ENCODE results near the gene FSIP2.

GRCh38 chr2:185700883-185701282 lies 37.7 kb upstream of the FSIP2 start:
- TF ChIP-seq POLR2AphosphoS5 (IDR thresholded peaks at IDR 0.05; ENCODE audit: low read depth, low read length): no peak
- TF ChIP-seq, protein P1, sequence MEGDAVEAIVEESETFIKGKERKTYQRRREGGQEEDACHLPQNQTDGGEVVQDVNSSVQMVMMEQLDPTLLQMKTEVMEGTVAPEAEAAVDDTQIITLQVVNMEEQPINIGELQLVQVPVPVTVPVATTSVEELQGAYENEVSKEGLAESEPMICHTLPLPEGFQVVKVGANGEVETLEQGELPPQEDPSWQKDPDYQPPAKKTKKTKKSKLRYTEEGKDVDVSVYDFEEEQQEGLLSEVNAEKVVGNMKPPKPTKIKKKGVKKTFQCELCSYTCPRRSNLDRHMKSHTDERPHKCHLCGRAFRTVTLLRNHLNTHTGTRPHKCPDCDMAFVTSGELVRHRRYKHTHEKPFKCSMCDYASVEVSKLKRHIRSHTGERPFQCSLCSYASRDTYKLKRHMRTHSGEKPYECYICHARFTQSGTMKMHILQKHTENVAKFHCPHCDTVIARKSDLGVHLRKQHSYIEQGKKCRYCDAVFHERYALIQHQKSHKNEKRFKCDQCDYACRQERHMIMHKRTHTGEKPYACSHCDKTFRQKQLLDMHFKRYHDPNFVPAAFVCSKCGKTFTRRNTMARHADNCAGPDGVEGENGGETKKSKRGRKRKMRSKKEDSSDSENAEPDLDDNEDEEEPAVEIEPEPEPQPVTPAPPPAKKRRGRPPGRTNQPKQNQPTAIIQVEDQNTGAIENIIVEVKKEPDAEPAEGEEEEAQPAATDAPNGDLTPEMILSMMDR (CRISPR knock-in tag; IDR thresholded peaks at IDR 0.05): no peak
- no peak for TF ChIP-seq CEBPB (IDR thresholded peaks at IDR 0.05; ENCODE audit: borderline replicate concordance, low read depth, low read length)
- no peak for TF ChIP-seq RFX5 (IDR thresholded peaks at IDR 0.05; ENCODE audit: low read depth, low read length)
- no peak for TF ChIP-seq RAD51 (IDR thresholded peaks at IDR 0.05; ENCODE audit: borderline replicate concordance)
- no peak for TF ChIP-seq CBX2 (IDR thresholded peaks at IDR 0.05; ENCODE audit: low read depth, low read length)
- TF ChIP-seq CBX2 (CRISPR knock-in tag; IDR thresholded peaks at IDR 0.05; ENCODE audit: low read depth): no peak
- TF ChIP-seq, protein P2, sequence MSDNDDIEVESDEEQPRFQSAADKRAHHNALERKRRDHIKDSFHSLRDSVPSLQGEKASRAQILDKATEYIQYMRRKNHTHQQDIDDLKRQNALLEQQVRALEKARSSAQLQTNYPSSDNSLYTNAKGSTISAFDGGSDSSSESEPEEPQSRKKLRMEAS (IDR thresholded peaks at IDR 0.05): no peak
- TF ChIP-seq TBX2 (CRISPR knock-in tag; IDR thresholded peaks at IDR 0.05; ENCODE audit: borderline replicate concordance): no peak
- no peak for TF ChIP-seq SIN3A (IDR thresholded peaks at IDR 0.05; ENCODE audit: borderline replicate concordance, low read depth, low read length)
- no peak for TF ChIP-seq MEF2D (CRISPR knock-in tag; IDR thresholded peaks at IDR 0.05)
- no peak for TF ChIP-seq KAT8 (CRISPR knock-in tag; IDR thresholded peaks at IDR 0.05)
- TF ChIP-seq ELF4 (CRISPR knock-in tag; IDR thresholded peaks at IDR 0.05; ENCODE audit: borderline replicate concordance): no peak
